ENCODE results near the gene FXYD6.

The FXYD6 gene

GRCh38 chr11:117834068-117834810 is 42.2 kb downstream of the FXYD6 start:
- Histone ChIP-seq H3K4me2 (ENCODE audit: low read length) (no peak overlapping the region), H3K36me3 (replicated peaks; ENCODE audit: low read depth, low read length) (no peaks in the 10 kb centered on the region), H3K4me3 (ENCODE audit: low read length) (no peak overlapping the region), H3K27ac (ENCODE audit: low read length) (no peak overlapping the region), H2AFZ (ENCODE audit: low read depth, low read length) (no peak overlapping the region), H3K9me3 (ENCODE audit: insufficient read depth, low read length) (no peaks in the 10 kb centered on the region), H3K9ac (ENCODE audit: low read length) (no peak overlapping the region), H3K4me1 (ENCODE audit: low read length) (peaks cover 31% of the 10 kb centered on the region), H3K27me3 (ENCODE audit: low read depth, low read length) (peaks cover 8% of the 10 kb centered on the region; the same call in 1 of the 2 replicates), H4K20me1 (ENCODE audit: insufficient read depth, low read length) (no peaks in the 10 kb centered on the region), H3K79me2 (ENCODE audit: low read length) (no peaks in the 10 kb centered on the region)
- no peak for TF ChIP-seq CTCF (IDR thresholded peaks at IDR 0.05; ENCODE audit: low read depth, low read length)
- no peak for TF ChIP-seq EZH2phosphoT487 (IDR thresholded peaks at IDR 0.05; ENCODE audit: low read depth)

- no peak overlapping the region for H3K4me2 ChIP-seq (ENCODE audit: low read length)
Observed at GRCh38 chr11:117833401-117833891, 43.0 kb downstream of the FXYD6 start.

GRCh38 chr11:117832511-117832910 is 43.9 kb downstream of the FXYD6 start:
- TF ChIP-seq EZH2phosphoT487 (IDR thresholded peaks at IDR 0.05; ENCODE audit: low read depth) (no peak), CTCF (IDR thresholded peaks at IDR 0.05; ENCODE audit: low read depth, low read length) (no peak)
- H3K4me3 ChIP-seq (ENCODE audit: low read length) = no peak overlapping the region
- H3K4me2 ChIP-seq (ENCODE audit: low read length) = no peak overlapping the region
- H3K27me3 ChIP-seq (ENCODE audit: low read depth, low read length) = peaks cover 4% of the 10 kb centered on the region; the same call in 1 of the 2 replicates
- H2AFZ ChIP-seq (ENCODE audit: low read depth, low read length) = no peak overlapping the region
- no peaks in the 10 kb centered on the region for H3K79me2 ChIP-seq (ENCODE audit: low read length)
- no peaks in the 10 kb centered on the region for H3K9me3 ChIP-seq (ENCODE audit: insufficient read depth, low read length)
- H4K20me1 ChIP-seq (ENCODE audit: insufficient read depth, low read length) = no peaks in the 10 kb centered on the region
- no peaks in the 10 kb centered on the region for H3K36me3 ChIP-seq (replicated peaks; ENCODE audit: low read depth, low read length)
- H3K9ac ChIP-seq (ENCODE audit: low read length) = no peak overlapping the region
- no peak overlapping the region for H3K27ac ChIP-seq (ENCODE audit: low read length)
- H3K4me1 ChIP-seq (ENCODE audit: low read length) = peaks cover 48% of the 10 kb centered on the region

More at GRCh38 chr11:117833401-117833891, 43.0 kb downstream of the FXYD6 start:
- H3K4me3 ChIP-seq (ENCODE audit: low read length) = no peak overlapping the region
- no peaks in the 10 kb centered on the region for H3K79me2 ChIP-seq (ENCODE audit: low read length)
- no peak overlapping the region for H3K27ac ChIP-seq (ENCODE audit: low read length)
- H3K36me3 ChIP-seq (replicated peaks; ENCODE audit: low read depth, low read length) = no peaks in the 10 kb centered on the region
- H3K4me1 ChIP-seq (ENCODE audit: low read length) = peaks cover 39% of the 10 kb centered on the region
- H2AFZ ChIP-seq (ENCODE audit: low read depth, low read length) = no peak overlapping the region; the same call in 1 of the 2 replicates
- no peaks in the 10 kb centered on the region for H3K9me3 ChIP-seq (ENCODE audit: insufficient read depth, low read length)
- no peaks in the 10 kb centered on the region for H4K20me1 ChIP-seq (ENCODE audit: insufficient read depth, low read length)
- peaks cover 8% of the 10 kb centered on the region; the same call in 1 of the 2 replicates for H3K27me3 ChIP-seq (ENCODE audit: low read depth, low read length)
- H3K9ac ChIP-seq (ENCODE audit: low read length) = no peak overlapping the region
- no peak for TF ChIP-seq CTCF (IDR thresholded peaks at IDR 0.05; ENCODE audit: low read depth, low read length)
- no peak for TF ChIP-seq EZH2phosphoT487 (IDR thresholded peaks at IDR 0.05; ENCODE audit: low read depth)

GRCh38 chr11:117831661-117832415 is 44.6 kb downstream of the FXYD6 start:
- Histone ChIP-seq H3K9ac (ENCODE audit: low read length) (no peak overlapping the region), H3K4me1 (ENCODE audit: low read length) (peaks cover 51% of the 10 kb centered on the region), H2AFZ (ENCODE audit: low read depth, low read length) (no peak overlapping the region), H3K27me3 (ENCODE audit: low read depth, low read length) (no peaks in the 10 kb centered on the region; the same call in 1 of the 2 replicates), H3K4me3 (ENCODE audit: low read length) (no peak overlapping the region), H3K36me3 (replicated peaks; ENCODE audit: low read depth, low read length) (no peaks in the 10 kb centered on the region), H3K79me2 (ENCODE audit: low read length) (no peaks in the 10 kb centered on the region), H3K27ac (ENCODE audit: low read length) (no peak overlapping the region), H4K20me1 (ENCODE audit: insufficient read depth, low read length) (no peaks in the 10 kb centered on the region), H3K9me3 (ENCODE audit: insufficient read depth, low read length) (no peaks in the 10 kb centered on the region), H3K4me2 (ENCODE audit: low read length) (no peak overlapping the region)
- no peak for TF ChIP-seq EZH2phosphoT487 (IDR thresholded peaks at IDR 0.05; ENCODE audit: low read depth)
- no peak for TF ChIP-seq CTCF (IDR thresholded peaks at IDR 0.05; ENCODE audit: low read depth, low read length)

Data from OCI-LY3 (cell line).